ENCODE measurements around the gene CARD14.

- TF ChIP-seq, protein P1, sequence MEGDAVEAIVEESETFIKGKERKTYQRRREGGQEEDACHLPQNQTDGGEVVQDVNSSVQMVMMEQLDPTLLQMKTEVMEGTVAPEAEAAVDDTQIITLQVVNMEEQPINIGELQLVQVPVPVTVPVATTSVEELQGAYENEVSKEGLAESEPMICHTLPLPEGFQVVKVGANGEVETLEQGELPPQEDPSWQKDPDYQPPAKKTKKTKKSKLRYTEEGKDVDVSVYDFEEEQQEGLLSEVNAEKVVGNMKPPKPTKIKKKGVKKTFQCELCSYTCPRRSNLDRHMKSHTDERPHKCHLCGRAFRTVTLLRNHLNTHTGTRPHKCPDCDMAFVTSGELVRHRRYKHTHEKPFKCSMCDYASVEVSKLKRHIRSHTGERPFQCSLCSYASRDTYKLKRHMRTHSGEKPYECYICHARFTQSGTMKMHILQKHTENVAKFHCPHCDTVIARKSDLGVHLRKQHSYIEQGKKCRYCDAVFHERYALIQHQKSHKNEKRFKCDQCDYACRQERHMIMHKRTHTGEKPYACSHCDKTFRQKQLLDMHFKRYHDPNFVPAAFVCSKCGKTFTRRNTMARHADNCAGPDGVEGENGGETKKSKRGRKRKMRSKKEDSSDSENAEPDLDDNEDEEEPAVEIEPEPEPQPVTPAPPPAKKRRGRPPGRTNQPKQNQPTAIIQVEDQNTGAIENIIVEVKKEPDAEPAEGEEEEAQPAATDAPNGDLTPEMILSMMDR (IDR thresholded peaks at IDR 0.05): peak; percentile 70 to 77 (median 76)
- no peak for TF ChIP-seq POLR2A (IDR thresholded peaks at IDR 0.05)
Observed at GRCh38 chr17:80195671-80196529, 26.1 kb downstream of the CARD14 start.

Data from right lobe of liver (tissue), 4 donors.